Measurements from ENCODE around the gene CD84.
A peak's percentile ranks its signal among the peaks of the same experiment; 100 is the strongest.
"Not testable (repeated sequence)": the region's sequence is repeated elsewhere in the genome, so short reads cannot be mapped to it uniquely, and the experiment has no call there.

CD84 gene

GRCh38 chr1:160579216-160579701 is at the start of gene CD84:
CD84 (minus strand) TSS chr1:160579496; CDS start chr1:160579437, 59 bp downstream.
- H3K9me3 ChIP-seq (ENCODE audit: insufficient read depth, low read length, severe bottlenecking): no peaks in the 10 kb centered on the region
- H3K9ac ChIP-seq (ENCODE audit: low read depth, low read length): peak within 1 kb of the TSS; percentile 58
- DNase-seq (peak; percentile 36), ATAC-seq (ENCODE audit: insufficient read depth, low read depth) (peak; percentile 87)
- H3K36me3 ChIP-seq (ENCODE audit: insufficient read depth, low read length): no peaks in the 10 kb centered on the region
- H3K4me3 ChIP-seq (ENCODE audit: low read depth in 1 of 2, low read length in 2 of 2): peak within 1 kb of the TSS; percentile 17 to 54; a peak in 3 of 4 replicates
- peak within 1 kb of the TSS; percentile 85 for H3K27ac ChIP-seq (ENCODE audit: low read length)
- H3K79me2 ChIP-seq (ENCODE audit: insufficient read depth, low read length): no peaks in the 10 kb centered on the region
- peak within 1 kb of the TSS; percentile 66 for H3K4me2 ChIP-seq (ENCODE audit: insufficient read depth, low read length)
- H4K20me1 ChIP-seq (ENCODE audit: insufficient read depth, low read length): no peaks in the 10 kb centered on the region
- H2AFZ ChIP-seq (ENCODE audit: low read depth, low read length): peak within 1 kb of the TSS; percentile 79
- TF ChIP-seq CTCF (IDR thresholded peaks at IDR 0.05; ENCODE audit: borderline replicate concordance, extremely low read depth, low read length, poor library complexity, severe bottlenecking): peak; percentile 12
- TF ChIP-seq EZH2 (IDR thresholded peaks at IDR 0.05; ENCODE audit: borderline replicate concordance, low read depth, low read length, severe bottlenecking): no peak
- peaks cover 36% of the 10 kb centered on the region for H3K4me1 ChIP-seq (ENCODE audit: insufficient read depth, low read length)
- no peaks in the 10 kb centered on the region for H3K27me3 ChIP-seq (ENCODE audit: insufficient read depth, low read length, poor library complexity)

GRCh38 chr1:160628799-160629263 is 49.5 kb upstream of the CD84 start:
- Histone ChIP-seq H3K9ac (ENCODE audit: low read depth, low read length) (peak overlapping the region; percentile 61), H3K4me2 (ENCODE audit: insufficient read depth, low read length) (peak overlapping the region; percentile 64), H3K36me3 (ENCODE audit: insufficient read depth, low read length) (no peaks in the 10 kb centered on the region), H4K20me1 (ENCODE audit: insufficient read depth, low read length) (no peaks in the 10 kb centered on the region), H3K27me3 (ENCODE audit: insufficient read depth, low read length, poor library complexity) (no peaks in the 10 kb centered on the region), H3K79me2 (ENCODE audit: insufficient read depth, low read length) (no peaks in the 10 kb centered on the region), H2AFZ (ENCODE audit: low read depth, low read length) (peak overlapping the region; percentile 68), H3K27ac (ENCODE audit: low read length) (peak overlapping the region; percentile 94), H3K9me3 (ENCODE audit: insufficient read depth, low read length, severe bottlenecking) (no peaks in the 10 kb centered on the region), H3K4me1 (ENCODE audit: insufficient read depth, low read length) (peaks cover 93% of the 10 kb centered on the region), H3K4me3 (ENCODE audit: low read depth in 1 of 2, low read length in 2 of 2) (peak overlapping the region in 1 of 2 experiments; percentile 46; a peak in 2 of 4 replicates)
- DNase-seq (peak; percentile 78), ATAC-seq (ENCODE audit: insufficient read depth, low read depth) (peak; percentile 72)
- no peak for TF ChIP-seq CTCF (IDR thresholded peaks at IDR 0.05; ENCODE audit: borderline replicate concordance, extremely low read depth, low read length, poor library complexity, severe bottlenecking)
- TF ChIP-seq EZH2 (IDR thresholded peaks at IDR 0.05; ENCODE audit: borderline replicate concordance, low read depth, low read length, severe bottlenecking): no peak

GRCh38 chr1:160627677-160628289 is 48.5 kb upstream of the CD84 start:
- not testable (repeated sequence) for H3K79me2 ChIP-seq (ENCODE audit: insufficient read depth, low read length); H3K9me3 ChIP-seq (ENCODE audit: insufficient read depth, low read length, severe bottlenecking); H4K20me1 ChIP-seq (ENCODE audit: insufficient read depth, low read length); H3K27me3 ChIP-seq (ENCODE audit: insufficient read depth, low read length, poor library complexity); DNase-seq; ATAC-seq (ENCODE audit: insufficient read depth, low read depth); H3K36me3 ChIP-seq (ENCODE audit: insufficient read depth, low read length)
- peak overlapping the region; percentile 68 for H2AFZ ChIP-seq (ENCODE audit: low read depth, low read length)
- H3K4me2 ChIP-seq (ENCODE audit: insufficient read depth, low read length): peak overlapping the region; percentile 64
- H3K9ac ChIP-seq (ENCODE audit: low read depth, low read length): peak overlapping the region; percentile 61; the same call in 1 of the 2 replicates
- H3K27ac ChIP-seq (ENCODE audit: low read length): peak overlapping the region; percentile 94
- peak overlapping the region in 1 of 2 experiments; percentile 24; a peak in 1 of 4 replicates for H3K4me3 ChIP-seq (ENCODE audit: low read depth in 1 of 2, low read length in 2 of 2)
- peaks cover 95% of the 10 kb centered on the region for H3K4me1 ChIP-seq (ENCODE audit: insufficient read depth, low read length)

GRCh38 chr1:160626509-160627342 is 47.4 kb upstream of the CD84 start:
- Histone ChIP-seq H2AFZ (ENCODE audit: low read depth, low read length) (no peak overlapping the region), H3K27ac (ENCODE audit: low read length) (peak overlapping the region; percentile 94), H3K27me3 (ENCODE audit: insufficient read depth, low read length, poor library complexity) (no peaks in the 10 kb centered on the region), H3K79me2 (ENCODE audit: insufficient read depth, low read length) (no peaks in the 10 kb centered on the region), H3K4me1 (ENCODE audit: insufficient read depth, low read length) (peaks cover 98% of the 10 kb centered on the region), H3K9me3 (ENCODE audit: insufficient read depth, low read length, severe bottlenecking) (no peaks in the 10 kb centered on the region), H3K9ac (ENCODE audit: low read depth, low read length) (no peak overlapping the region), H3K36me3 (ENCODE audit: insufficient read depth, low read length) (no peaks in the 10 kb centered on the region), H4K20me1 (ENCODE audit: insufficient read depth, low read length) (no peaks in the 10 kb centered on the region), H3K4me2 (ENCODE audit: insufficient read depth, low read length) (no peak overlapping the region), H3K4me3 (ENCODE audit: low read depth in 1 of 2, low read length in 2 of 2) (no peak overlapping the region)
- no peak for DNase-seq
- no peak for ATAC-seq (ENCODE audit: insufficient read depth, low read depth)
- no peak for TF ChIP-seq EZH2 (IDR thresholded peaks at IDR 0.05; ENCODE audit: borderline replicate concordance, low read depth, low read length, severe bottlenecking)
- no peak for TF ChIP-seq CTCF (IDR thresholded peaks at IDR 0.05; ENCODE audit: borderline replicate concordance, extremely low read depth, low read length, poor library complexity, severe bottlenecking)
